ENCODE measurements around the gene MRPS12. TPM values are rescaled to one million over a fixed set of nuclear protein-coding genes. Genes with fewer than 3 reads are reported as not detected.

The MRPS12 gene
- total and polyA plus RNA-seq, 2 of the 13 experiments (the other 11 are each of a cell fraction or from before 2014, with no cell fraction given) = 27.5 to 54.8 TPM

DNA sequence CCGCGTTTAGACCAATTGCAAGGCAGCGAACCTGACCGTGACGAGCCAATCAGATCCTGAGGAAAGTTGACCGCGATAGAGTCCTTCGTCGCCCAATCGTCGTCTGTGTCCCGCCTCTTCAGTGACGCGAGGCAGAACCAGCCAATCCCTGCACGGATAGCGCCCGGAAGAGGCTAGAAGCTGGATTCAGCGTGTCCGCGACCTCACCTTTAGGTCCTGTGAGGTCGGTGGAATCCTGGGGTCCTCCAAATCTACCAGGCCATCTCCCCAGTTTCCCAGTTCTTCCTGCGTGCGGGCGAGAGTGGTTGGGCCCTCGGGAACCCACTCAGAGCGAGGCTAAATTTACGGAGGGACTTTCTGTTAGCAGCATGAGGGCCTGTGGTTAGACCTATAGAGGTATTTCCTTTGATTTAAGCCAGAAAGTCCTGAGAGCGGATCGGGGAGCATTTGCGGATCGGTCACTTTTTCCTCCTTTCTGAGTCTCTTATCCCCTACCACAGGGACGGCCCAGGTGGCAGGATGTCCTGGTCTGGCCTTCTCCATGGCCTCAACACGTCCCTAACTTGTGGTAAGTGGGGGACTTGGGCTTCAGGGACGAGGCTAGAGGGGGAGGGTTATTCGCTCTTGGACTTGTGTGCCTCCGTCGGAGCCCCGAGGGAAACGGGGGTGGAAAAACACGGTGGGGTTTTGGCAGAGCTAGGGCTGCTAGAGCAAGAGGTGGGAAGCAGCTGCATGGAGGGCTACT lies at the start of gene MRPS12 (continued):
- peak; percentile 56 for TF ChIP-seq RFXAP (CRISPR knock-in tag; IDR thresholded peaks at IDR 0.05; ENCODE audit: borderline replicate concordance)
- TF ChIP-seq ZNF335 (CRISPR knock-in tag; IDR thresholded peaks at IDR 0.05) = 0 out of 2 replicates have a peak, but pooled peaks have one; percentile 32
- peak; percentile 88 for TF ChIP-seq SAP130 (CRISPR knock-in tag; IDR thresholded peaks at IDR 0.05; ENCODE audit: low read depth)
- peak; percentile 10; the same call in 1 of the 2 replicates for TF ChIP-seq ZNF772 (CRISPR knock-in tag; IDR thresholded peaks at IDR 0.05)
- TF ChIP-seq U2AF1 (optimal IDR thresholded peaks at IDR 0.05; ENCODE audit: low read depth, low read length) = peak; percentile 43
- TF ChIP-seq CHD2 (IDR thresholded peaks at IDR 0.05; ENCODE audit: low read depth, low read length) = peak; percentile 11; the same call in 1 of the 2 replicates
- TF ChIP-seq ZNF282 (IDR thresholded peaks at IDR 0.05; ENCODE audit: partially characterized antibody) = no peak
- peak; percentile 22; the same call in 1 of the 2 replicates for TF ChIP-seq ZFP37 (CRISPR knock-in tag; IDR thresholded peaks at IDR 0.05; ENCODE audit: borderline replicate concordance)
- TF ChIP-seq POLR2G (IDR thresholded peaks at IDR 0.05; ENCODE audit: low read depth, low read length) = peak; percentile 94
- peak; percentile 64; the same call in 1 of the 2 replicates for TF ChIP-seq RFX5 (IDR thresholded peaks at IDR 0.05; ENCODE audit: low read depth, low read length)
- no peak for TF ChIP-seq ZFAT (CRISPR knock-in tag; conservative IDR thresholded peaks at IDR 0.05)
- peak; percentile 58; the same call in 1 of the 2 replicates for TF ChIP-seq NFKB2 (CRISPR knock-in tag; IDR thresholded peaks at IDR 0.05; ENCODE audit: borderline replicate concordance)
- TF ChIP-seq REXO4 (CRISPR knock-in tag; IDR thresholded peaks at IDR 0.05; ENCODE audit: borderline replicate concordance) = peak; percentile 35; the same call in 1 of the 2 replicates
- peak; percentile 95 for TF ChIP-seq NFYB (CRISPR knock-in tag; IDR thresholded peaks at IDR 0.05)
- no peak for TF ChIP-seq ZSCAN20 (CRISPR knock-in tag; IDR thresholded peaks at IDR 0.05; ENCODE audit: borderline replicate concordance)
- TF ChIP-seq, protein P1, sequence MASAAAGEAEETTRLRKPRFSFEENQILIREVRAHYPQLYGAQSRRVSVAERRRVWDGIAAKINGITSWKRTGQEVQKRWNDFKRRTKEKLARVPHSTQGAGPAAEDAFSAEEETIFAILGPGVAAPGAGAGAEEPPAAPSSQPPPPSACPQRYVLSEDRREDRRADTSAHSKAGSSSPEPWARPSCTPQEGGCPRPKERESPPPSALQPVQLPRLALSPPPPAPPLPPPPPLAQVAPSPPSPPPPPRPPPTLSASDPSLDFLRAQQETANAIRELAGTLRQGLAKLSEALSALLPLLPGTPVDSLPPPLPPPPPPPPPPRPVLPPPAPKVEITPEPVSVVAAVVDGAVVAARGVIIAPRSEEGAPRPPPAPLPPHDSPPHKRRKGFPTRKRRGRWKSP (CRISPR knock-in tag; IDR thresholded peaks at IDR 0.05) = 0 out of 2 replicates have a peak, but pooled peaks have one; percentile 2
- 0 out of 2 replicates have a peak, but pooled peaks have one; percentile 16 for TF ChIP-seq HDAC1 (CRISPR knock-in tag; IDR thresholded peaks at IDR 0.05)
- 0 out of 2 replicates have a peak, but pooled peaks have one; percentile 53 for TF ChIP-seq ZNF510 (CRISPR knock-in tag; IDR thresholded peaks at IDR 0.05; ENCODE audit: low read depth)
- TF ChIP-seq, protein P2, sequence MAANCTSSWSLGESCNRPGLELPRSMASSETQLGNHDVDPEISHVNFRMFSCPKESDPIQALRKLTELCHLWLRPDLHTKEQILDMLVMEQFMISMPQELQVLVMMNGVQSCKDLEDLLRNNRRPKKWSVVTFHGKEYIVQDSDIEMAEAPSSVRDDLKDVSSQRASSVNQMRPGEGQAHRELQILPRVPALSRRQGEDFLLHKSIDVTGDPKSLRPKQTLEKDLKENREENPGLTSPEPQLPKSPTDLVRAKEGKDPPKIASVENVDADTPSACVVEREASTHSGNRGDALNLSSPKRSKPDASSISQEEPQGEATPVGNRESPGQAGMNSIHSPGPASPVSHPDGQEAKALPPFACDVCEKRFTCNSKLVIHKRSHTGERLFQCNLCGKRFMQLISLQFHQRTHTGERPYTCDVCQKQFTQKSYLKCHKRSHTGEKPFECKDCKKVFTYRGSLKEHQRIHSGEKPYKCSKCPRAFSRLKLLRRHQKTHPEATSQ (CRISPR knock-in tag; IDR thresholded peaks at IDR 0.05; ENCODE audit: borderline replicate concordance) = no peak
- TF ChIP-seq FOXC1 (CRISPR knock-in tag; IDR thresholded peaks at IDR 0.05; ENCODE audit: borderline replicate concordance) = peak; percentile 11; the same call in 1 of the 2 replicates
- TF ChIP-seq NR2F6 (IDR thresholded peaks at IDR 0.05) = 0 out of 2 replicates have a peak, but pooled peaks have one; percentile 24
- TF ChIP-seq NR2F6 (CRISPR knock-in tag; IDR thresholded peaks at IDR 0.05) = no peak; the same call in 1 of the 2 replicates
- TF ChIP-seq NFYC (CRISPR knock-in tag; IDR thresholded peaks at IDR 0.05) = peak; percentile 95
- peak; percentile 90 for TF ChIP-seq ZMYM3 (CRISPR knock-in tag; IDR thresholded peaks at IDR 0.05)
- peak; percentile 10; the same call in 1 of the 2 replicates for TF ChIP-seq MEF2D (CRISPR knock-in tag; IDR thresholded peaks at IDR 0.05)
- 0 out of 2 replicates have a peak, but pooled peaks have one; percentile 10 for TF ChIP-seq ZFP90 (CRISPR knock-in tag; IDR thresholded peaks at IDR 0.05; ENCODE audit: borderline replicate concordance)
- no peak for TF ChIP-seq ZBTB8A (CRISPR knock-in tag; IDR thresholded peaks at IDR 0.05; ENCODE audit: borderline replicate concordance, low read depth)
- TF ChIP-seq STAT5B (CRISPR knock-in tag; IDR thresholded peaks at IDR 0.05) = 0 out of 2 replicates have a peak, but pooled peaks have one; percentile 25
